Esophagus squamous epithelium (tissue), 5 donors: ENCODE data around the gene CERS1. TPM values are rescaled to one million over a fixed set of nuclear protein-coding genes. Genes with fewer than 3 reads are reported as not detected.

Experiments used
- DNase-seq: peaks from one replicate; lab custom pipeline; 2025; lab: John Stamatoyannopoulos, UW
- H3K27ac ChIP-seq, 4 donors: fragments of 200-600 bp; sonication (generic); one replicate each; pipeline ENCODE4 v1.5.1; 2016 to 2019; ENCODE audit warnings: mild to moderate bottlenecking in 1 of 4
- H3K27me3 ChIP-seq, 4 donors: fragments of 200-600 bp; sonication (generic); 1 replicate in 3 of 4; 2 replicates in 1 of 4; pipeline versions ENCODE4 v1.5.1 to v1.6.0; 2017 to 2021; ENCODE audit warnings: antibody characterized with exemption in 1 of 4
- H3K36me3 ChIP-seq, 3 donors: fragments of 200-600 bp; sonication (generic); one replicate each; pipeline ENCODE4 v1.5.1; 2016 to 2019
- H3K4me1 ChIP-seq, 3 donors: fragments of 200-600 bp; sonication (generic); one replicate each; pipeline ENCODE4 v1.5.1; 2017 to 2019
- H3K4me3 ChIP-seq, 4 donors: fragments of 200-600 bp; sonication (generic); 1 replicate in 3 of 4; 2 replicates in 1 of 4; pipeline ENCODE4 v1.5.1; 2016 to 2019; ENCODE audit warnings: mild to moderate bottlenecking in 2 of 4, moderate library complexity in 1 of 4
- H3K9me3 ChIP-seq, 3 donors: fragments of 200-600 bp; sonication (generic); one replicate each; pipeline ENCODE4 v1.5.1; 2016 to 2019
- POLR2A ChIP-seq, 4 donors: fragments of 450-650 bp; IDR thresholded peaks; one replicate each; pipeline ENCODE4 v1.6.1; 2017; ENCODE audit warnings: antibody characterized with exemption in 4 of 4, mild to moderate bottlenecking in 4 of 4, moderate library complexity in 3 of 4
- WGBS, 2 donors: methylation state at CpG; one replicate each; pipeline ENCODE4 v1.1.5; 2018; 5-methylcytosine and 5-hydroxymethylcytosine counted together
- intact Hi-C: fragments of 100-400 bp; cut with DNase I; formaldehyde crosslinking; loops from one replicate; pipeline ENCODE4 v1.15.0; 2022
- total RNA-seq, 4 donors: library from RNA; depleted of rRNA; stranded (reverse); fragments of >200 nt; gene quantifications; one replicate each; pipeline ENCODE4 v1.1.0, GENCODE V29; 2016
- TF ChIP-seq, protein P1 (sequence below), 6 experiments: fragments of 450-650 bp in 4 of 6; fragments of 200-600 bp in 2 of 6; sonication (generic) in 2 of 6; IDR thresholded peaks; one replicate each; pipeline ENCODE4 v1.5.1; 2016 to 2019; ENCODE audit warnings: antibody characterized with exemption in 6 of 6, mild to moderate bottlenecking in 4 of 6, moderate library complexity in 4 of 6
- donor health status: DM: yes; HTN: yes; CAD: no.

CERS1 gene
- total RNA-seq, 4 donors from 2014 or later = 0.76 TPM; not detected in 3

- H3K9me3 ChIP-seq = no peaks in the 10 kb centered on the region
- no peaks in the 10 kb centered on the region for H3K4me1 ChIP-seq
- H3K27ac ChIP-seq = no peak overlapping the region
- DNase-seq = no peak
- 80 to 85% methylated on average over 16 to 18 of the region's 25 CpGs for WGBS, 2 donors
- intact Hi-C loops = no loop called here
- H3K36me3 ChIP-seq = no peaks in the 10 kb centered on the region
- H3K27me3 ChIP-seq = no peaks in the 10 kb centered on the region
- TF ChIP-seq, protein P1, sequence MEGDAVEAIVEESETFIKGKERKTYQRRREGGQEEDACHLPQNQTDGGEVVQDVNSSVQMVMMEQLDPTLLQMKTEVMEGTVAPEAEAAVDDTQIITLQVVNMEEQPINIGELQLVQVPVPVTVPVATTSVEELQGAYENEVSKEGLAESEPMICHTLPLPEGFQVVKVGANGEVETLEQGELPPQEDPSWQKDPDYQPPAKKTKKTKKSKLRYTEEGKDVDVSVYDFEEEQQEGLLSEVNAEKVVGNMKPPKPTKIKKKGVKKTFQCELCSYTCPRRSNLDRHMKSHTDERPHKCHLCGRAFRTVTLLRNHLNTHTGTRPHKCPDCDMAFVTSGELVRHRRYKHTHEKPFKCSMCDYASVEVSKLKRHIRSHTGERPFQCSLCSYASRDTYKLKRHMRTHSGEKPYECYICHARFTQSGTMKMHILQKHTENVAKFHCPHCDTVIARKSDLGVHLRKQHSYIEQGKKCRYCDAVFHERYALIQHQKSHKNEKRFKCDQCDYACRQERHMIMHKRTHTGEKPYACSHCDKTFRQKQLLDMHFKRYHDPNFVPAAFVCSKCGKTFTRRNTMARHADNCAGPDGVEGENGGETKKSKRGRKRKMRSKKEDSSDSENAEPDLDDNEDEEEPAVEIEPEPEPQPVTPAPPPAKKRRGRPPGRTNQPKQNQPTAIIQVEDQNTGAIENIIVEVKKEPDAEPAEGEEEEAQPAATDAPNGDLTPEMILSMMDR (IDR thresholded peaks at IDR 0.05) = no peak
- TF ChIP-seq POLR2A (IDR thresholded peaks at IDR 0.05) = no peak
- no peak overlapping the region for H3K4me3 ChIP-seq
These were observed 17.7 kb downstream of the CERS1 start for GRCh38 chr19:18878058-18878797.

GRCh38 chr19:18876865-18877264 is 19.1 kb downstream of the CERS1 start:
- no peak overlapping the region for H3K4me3 ChIP-seq
- no peak overlapping the region for H3K27ac ChIP-seq
- no peak for DNase-seq
- 92 to 93% methylated on average over 2 to 7 of the region's 7 CpGs for WGBS, 2 donors
- peaks cover 0 to 5% (median 0%) of the 10 kb centered on the region in 4 donors for H3K27me3 ChIP-seq
- no peaks in the 10 kb centered on the region for H3K9me3 ChIP-seq
- H3K36me3 ChIP-seq = no peaks in the 10 kb centered on the region
- TF ChIP-seq POLR2A (IDR thresholded peaks at IDR 0.05) = no peak
- TF ChIP-seq, protein P1 (IDR thresholded peaks at IDR 0.05) = no peak
- intact Hi-C loops = no loop called here
- H3K4me1 ChIP-seq = no peaks in the 10 kb centered on the region

GRCh38 chr19:18875726-18876125 is 20.2 kb downstream of the CERS1 start:
- DNase-seq = no peak
- TF ChIP-seq POLR2A (IDR thresholded peaks at IDR 0.05) = no peak
- TF ChIP-seq, protein P1 (IDR thresholded peaks at IDR 0.05) = no peak
- WGBS, 2 donors = 79 to 82% methylated on average over 5 of the region's 5 CpGs
- peaks cover 0 to 10% (median 0%) of the 10 kb centered on the region in 4 donors for H3K27me3 ChIP-seq
- no peaks in the 10 kb centered on the region for H3K36me3 ChIP-seq
- H3K9me3 ChIP-seq = no peaks in the 10 kb centered on the region
- H3K4me3 ChIP-seq = no peak overlapping the region
- H3K4me1 ChIP-seq = peaks cover 0 to 1% (median 0%) of the 10 kb centered on the region in 3 donors
- intact Hi-C loops = no loop called here
- H3K27ac ChIP-seq = no peak overlapping the region

DNA sequence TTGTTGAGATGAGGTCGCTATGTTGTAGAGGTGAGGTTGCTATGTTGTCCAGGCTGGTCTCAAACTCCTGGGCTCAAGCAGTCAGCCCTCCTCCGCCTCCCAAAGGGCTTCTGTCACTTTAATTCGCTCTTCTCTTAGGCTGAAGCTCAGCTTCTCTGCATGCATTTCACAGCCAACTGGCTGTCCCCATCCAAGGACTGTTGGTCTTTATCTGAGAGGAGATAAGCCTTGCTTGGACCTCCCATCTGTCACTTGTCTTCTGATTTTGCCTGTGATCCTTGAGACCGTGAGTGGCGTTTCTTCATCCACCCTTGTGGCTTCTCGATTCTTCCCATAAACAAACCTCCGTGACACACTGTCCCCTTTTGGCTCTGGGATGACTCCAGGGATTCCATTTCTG is 24.4 kb downstream of the CERS1 start:
- 78 to 91% methylated on average over 6 to 7 of the region's 7 CpGs for WGBS, 2 donors
- TF ChIP-seq, protein P1 (IDR thresholded peaks at IDR 0.05) = no peak
- no peak for TF ChIP-seq POLR2A (IDR thresholded peaks at IDR 0.05)
- H3K4me1 ChIP-seq = peaks cover 0 to 34% (median 22%) of the 10 kb centered on the region in 3 donors
- no peak overlapping the region for H3K27ac ChIP-seq
- H3K4me3 ChIP-seq = no peak overlapping the region
- DNase-seq = no peak
- intact Hi-C loops = no loop called here
- H3K27me3 ChIP-seq = peaks cover 0 to 35% (median 3%) of the 10 kb centered on the region in 4 donors
- H3K9me3 ChIP-seq = no peaks in the 10 kb centered on the region
- H3K36me3 ChIP-seq = peaks cover 8 to 23% (median 16%) of the 10 kb centered on the region in 3 donors

GRCh38 chr19:18870531-18871172 is 25.3 kb downstream of the CERS1 start:
- TF ChIP-seq POLR2A (IDR thresholded peaks at IDR 0.05) = no peak
- TF ChIP-seq, protein P1 (IDR thresholded peaks at IDR 0.05) = no peak
- H3K4me1 ChIP-seq = peaks cover 0 to 39% (median 22%) of the 10 kb centered on the region in 3 donors
- peaks cover 0 to 35% (median 3%) of the 10 kb centered on the region in 4 donors for H3K27me3 ChIP-seq
- no peak for DNase-seq
- intact Hi-C loops = no loop called here
- no peak overlapping the region for H3K27ac ChIP-seq
- 55 to 65% methylated on average over 21 to 23 of the region's 25 CpGs for WGBS, 2 donors
- H3K9me3 ChIP-seq = no peaks in the 10 kb centered on the region
- H3K4me3 ChIP-seq = no peak overlapping the region
- peaks cover 15 to 32% (median 20%) of the 10 kb centered on the region in 3 donors for H3K36me3 ChIP-seq
